ENCODE results near the gene KIAA0513. TPM values are rescaled to one million over a fixed set of nuclear protein-coding genes. Genes with fewer than 3 reads are reported as not detected.

KIAA0513 gene
- total and polyA plus RNA-seq, 10 of the 15 experiments (the other 5 are each of a cell fraction or from before 2014, with no cell fraction given): 0.14 to 5.8 (median 2.0) TPM

GRCh38 chr16:85064186-85064585 lies 36.6 kb downstream of the KIAA0513 start:
- Histone ChIP-seq H3K27ac (ENCODE audit: control insufficient read depth, insufficient read depth) (no peak overlapping the region), H4K20me1 (ENCODE audit: control insufficient read depth, insufficient read depth) (no peaks in the 10 kb centered on the region), H2AFZ (ENCODE audit: control insufficient read depth, low read depth, low read length) (no peak overlapping the region), H3K9me3 (replicated peaks; ENCODE audit: control insufficient read depth, insufficient read depth, low read length) (no peaks in the 10 kb centered on the region), H3K4me2 (ENCODE audit: control insufficient read depth, insufficient read depth) (no peak overlapping the region), H3K36me3 (ENCODE audit: control insufficient read depth in 2 of 2, insufficient read depth in 2 of 2, low read length in 1 of 2) (no peaks in the 10 kb centered on the region), H3K27me3 (replicated peaks in 1 of 2; ENCODE audit: control insufficient read depth in 2 of 2, insufficient read depth in 2 of 2, low read length in 1 of 2) (no peaks in the 10 kb centered on the region), H3K4me1 (ENCODE audit: control insufficient read depth, insufficient read depth, low read length) (peaks cover 11% of the 10 kb centered on the region), H3K9ac (ENCODE audit: control insufficient read depth, insufficient read depth, low read length) (no peak overlapping the region), H3K4me3 (no peak overlapping the region), H3K79me2 (ENCODE audit: control insufficient read depth, insufficient read depth, low read length) (no peaks in the 10 kb centered on the region)
- CTCF ChIA-PET: no interaction called here
- DNase-seq (ENCODE audit: low read depth, low spot score) (no peak), ATAC-seq (no peak), FAIRE-seq (no peak)
- TF ChIP-seq TARDBP (IDR thresholded peaks at IDR 0.05; ENCODE audit: borderline replicate concordance) (no peak), KLF5 (IDR thresholded peaks at IDR 0.05; ENCODE audit: partially characterized antibody) (no peak), POU2F2 (IDR thresholded peaks at IDR 0.05; ENCODE audit: borderline replicate concordance, low read depth, low read length) (no peak), HCFC1 (IDR thresholded peaks at IDR 0.05; ENCODE audit: low read length) (no peak), NR2C2 (IDR thresholded peaks at IDR 0.05; ENCODE audit: borderline replicate concordance, control insufficient read depth, insufficient read length, low read depth) (no peak), MTA2 (IDR thresholded peaks at IDR 0.05; ENCODE audit: low read depth) (no peak), MXI1 (IDR thresholded peaks at IDR 0.05; ENCODE audit: low read depth, low read length) (no peak), ESRRA (IDR thresholded peaks at IDR 0.05; ENCODE audit: low read length) (no peak), ZBTB33 (IDR thresholded peaks at IDR 0.05) (no peak), EGR1 (IDR thresholded peaks at IDR 0.05; ENCODE audit: borderline replicate concordance in 1 of 2, low read depth in 2 of 2, low read length in 2 of 2) (no peak), NR2F1 (conservative IDR thresholded peaks at IDR 0.05) (no peak), CREB1 (IDR thresholded peaks at IDR 0.05; ENCODE audit: low read depth) (no peak), SMAD1 (IDR thresholded peaks at IDR 0.05; ENCODE audit: low read depth, partially characterized antibody) (no peak)
- RAD21 ChIA-PET (ENCODE audit: unreplicated experiment): no interaction called here
- in situ Hi-C loops (cut with MboI): no loop called here
- intact Hi-C loops (cut with micrococcal nuclease; ENCODE audit: unreplicated experiment): no loop called here
- SMC1A ChIA-PET (ENCODE audit: uncharacterized antibody, unreplicated experiment): no interaction called here
- POLR2A ChIA-PET: no interaction called here
- WGBS (ENCODE audit: insufficient coverage, insufficient replicate concordance, low lambda C conversion rate, missing lambda C conversion rate): 72% methylated on average over 6 of the region's 6 CpGs
- BruUV-seq (replicated peaks): no TSS peak

Measured in GM12878 (cell line).